Astrocyte (in vitro differentiated cells and primary cell): ENCODE data around the gene PTK7. TPM values are rescaled to one million over a fixed set of nuclear protein-coding genes. Genes with fewer than 3 reads are reported as not detected.

Experiments
- DNase-seq: peaks from one replicate; pipeline ENCODE4 v3.0.0-alpha.2; 2010; ENCODE audit warnings: low read depth
- FAIRE-seq: peaks from 2 replicates; lab custom pipeline; 2011; peaks lifted over from hg19 to GRCh38; lab: Jason Lieb, UNC
- H2AFZ ChIP-seq: 2 replicates; pipeline ENCODE4 v1.6.0; 2012; ENCODE audit warnings: low read depth, low read length, inconsistent platforms
- H3K27ac ChIP-seq: 2 replicates; pipeline ENCODE4 v1.5.1; 2011; ENCODE audit warnings: low read depth, low read length, inconsistent platforms
- H3K27me3 ChIP-seq: 2 replicates; pipeline ENCODE4 v1.6.0; 2011; ENCODE audit warnings: low read length, inconsistent platforms; ENCODE audit not compliant: insufficient read depth
- H3K36me3 ChIP-seq: 2 replicates; pipeline ENCODE4 v1.5.1; 2011; ENCODE audit warnings: low read length, inconsistent platforms; ENCODE audit not compliant: insufficient read depth
- H3K4me1 ChIP-seq: 2 replicates; pipeline ENCODE4 v1.5.1; 2011; ENCODE audit warnings: low read length, inconsistent platforms; ENCODE audit not compliant: insufficient read depth
- H3K4me2 ChIP-seq: 2 replicates; pipeline ENCODE4 v1.6.0; 2012; ENCODE audit warnings: low read length, inconsistent platforms
- H3K4me3 ChIP-seq: 2 replicates; pipeline ENCODE4 v1.5.1; 2011; ENCODE audit warnings: low read depth, mild to moderate bottlenecking, low read length, inconsistent platforms; ENCODE audit not compliant: insufficient read depth
- H3K79me2 ChIP-seq: 2 replicates; pipeline ENCODE4 v1.6.0; 2012; ENCODE audit warnings: mild to moderate bottlenecking, low read length, inconsistent platforms; ENCODE audit not compliant: insufficient read depth
- H3K9ac ChIP-seq: 2 replicates; pipeline ENCODE4 v1.6.0; 2012; ENCODE audit warnings: mild to moderate bottlenecking, low read length, inconsistent platforms
- H3K9me3 ChIP-seq: 2 replicates; pipeline ENCODE4 v1.5.1; 2012; ENCODE audit warnings: low read depth, mild to moderate bottlenecking, low read length, inconsistent platforms; ENCODE audit not compliant: insufficient read depth
- H4K20me1 ChIP-seq: 2 replicates; pipeline ENCODE4 v1.6.0; 2012; ENCODE audit warnings: low read length, inconsistent platforms; ENCODE audit not compliant: insufficient read depth
- H3K27ac Mint-ChIP-seq: one replicate; pipeline ENCODE4 v1.8.0; 2021; ENCODE audit warnings: mild to moderate bottlenecking, mixed read lengths; ENCODE audit not compliant: unreplicated experiment
- H3K27me3 Mint-ChIP-seq: one replicate; pipeline ENCODE4 v1.8.0; 2021; ENCODE audit warnings: low read depth, mixed read lengths; ENCODE audit not compliant: unreplicated experiment
- H3K36me3 Mint-ChIP-seq: one replicate; pipeline ENCODE4 v1.8.0; 2021; ENCODE audit warnings: low read depth, mixed read lengths; ENCODE audit not compliant: unreplicated experiment
- H3K4me1 Mint-ChIP-seq: one replicate; pipeline ENCODE4 v1.8.0; 2021; ENCODE audit warnings: low read depth, mixed read lengths; ENCODE audit not compliant: unreplicated experiment
- H3K4me3 Mint-ChIP-seq: one replicate; pipeline ENCODE4 v1.8.0; 2021; ENCODE audit warnings: mild to moderate bottlenecking, moderate library complexity, mixed read lengths; ENCODE audit not compliant: unreplicated experiment
- H3K9me3 Mint-ChIP-seq: one replicate; pipeline ENCODE4 v1.8.0; 2021; ENCODE audit warnings: mild to moderate bottlenecking, mixed read lengths; ENCODE audit not compliant: unreplicated experiment
- CTCF ChIP-seq: IDR thresholded peaks from 2 replicates; pipeline ENCODE4 v1.5.1; 2011; ENCODE audit warnings: low read depth, mild to moderate bottlenecking, inconsistent platforms, low read length, moderate library complexity; ENCODE audit not compliant: insufficient read depth
- EZH2 ChIP-seq: IDR thresholded peaks from 2 replicates; pipeline ENCODE4 v1.6.1; 2012; ENCODE audit warnings: mild to moderate bottlenecking, low read length, inconsistent platforms; ENCODE audit not compliant: insufficient read depth
- total RNA-seq: library from RNA; stranded (reverse); gene quantifications from 2 replicates; pipeline ENCODE4 v1.2.1, GENCODE V29; 2021

The PTK7 gene
- total RNA-seq, 1 donor from 2014 or later: 506 TPM

- H3K9me3 ChIP-seq: no peaks in the 10 kb centered on the region
- H3K36me3 ChIP-seq: no peaks in the 10 kb centered on the region
- Mint-ChIP-seq H3K4me1 (peaks cover 83% of the 10 kb centered on the region), H3K27ac (peak overlapping the region; percentile 99), H3K4me3 (peak overlapping the region; percentile 66), H3K27me3 (no peaks in the 10 kb centered on the region), H3K9me3 (no peaks in the 10 kb centered on the region), H3K36me3 (peaks cover 9% of the 10 kb centered on the region)
- H2AFZ ChIP-seq: no peak overlapping the region
- H3K79me2 ChIP-seq: peaks cover 87% of the 10 kb centered on the region
- H3K27ac ChIP-seq: peak overlapping the region; percentile 100
- H3K4me3 ChIP-seq: peak overlapping the region; percentile 34
- peaks cover 90% of the 10 kb centered on the region for H3K4me1 ChIP-seq
- H3K27me3 ChIP-seq: no peaks in the 10 kb centered on the region
- H4K20me1 ChIP-seq: peaks cover 8% of the 10 kb centered on the region
- peak overlapping the region; percentile 69 for H3K4me2 ChIP-seq
- TF ChIP-seq EZH2: no peak
- no peak for TF ChIP-seq CTCF
- FAIRE-seq: no peak
- DNase-seq: peak; percentile 95
- peak overlapping the region; percentile 88 for H3K9ac ChIP-seq
Measured at GRCh38 chr6:43125119-43125518, 49.0 kb downstream of the PTK7 start.

- H3K4me3 ChIP-seq: peak overlapping the region; percentile 34
- H4K20me1 ChIP-seq: peaks cover 12% of the 10 kb centered on the region
- peaks cover 83% of the 10 kb centered on the region for H3K4me1 Mint-ChIP-seq
- no peaks in the 10 kb centered on the region for H3K27me3 ChIP-seq
- H2AFZ ChIP-seq: no peak overlapping the region
- peak overlapping the region; percentile 66 for H3K4me3 Mint-ChIP-seq
- H3K27ac Mint-ChIP-seq: peak overlapping the region; percentile 99
- H3K9me3 Mint-ChIP-seq: no peaks in the 10 kb centered on the region
- H3K27ac ChIP-seq: peak overlapping the region; percentile 100
- no peak for DNase-seq
- peaks cover 87% of the 10 kb centered on the region for H3K79me2 ChIP-seq
- no peak for FAIRE-seq
- H3K36me3 Mint-ChIP-seq: peaks cover 9% of the 10 kb centered on the region
- TF ChIP-seq CTCF (no peak), EZH2 (no peak)
- H3K4me1 ChIP-seq: peaks cover 86% of the 10 kb centered on the region
- no peaks in the 10 kb centered on the region for H3K9me3 ChIP-seq
- peak overlapping the region; percentile 69 for H3K4me2 ChIP-seq
- no peaks in the 10 kb centered on the region for H3K27me3 Mint-ChIP-seq
- peaks cover 1% of the 10 kb centered on the region for H3K36me3 ChIP-seq
- peak overlapping the region; percentile 84 for H3K9ac ChIP-seq
Measured at GRCh38 chr6:43125555-43125954, 49.4 kb downstream of the PTK7 start.

- H3K9me3 ChIP-seq: no peaks in the 10 kb centered on the region
- H2AFZ ChIP-seq: no peak overlapping the region
- Mint-ChIP-seq H3K27me3 (no peaks in the 10 kb centered on the region), H3K27ac (peak overlapping the region; percentile 99), H3K9me3 (no peaks in the 10 kb centered on the region), H3K36me3 (peaks cover 21% of the 10 kb centered on the region), H3K4me3 (no peak overlapping the region), H3K4me1 (peaks cover 80% of the 10 kb centered on the region)
- H3K9ac ChIP-seq: no peak overlapping the region
- peaks cover 70% of the 10 kb centered on the region for H3K4me1 ChIP-seq
- H4K20me1 ChIP-seq: peaks cover 23% of the 10 kb centered on the region
- DNase-seq: no peak
- H3K79me2 ChIP-seq: peaks cover 83% of the 10 kb centered on the region
- peaks cover 9% of the 10 kb centered on the region for H3K36me3 ChIP-seq
- TF ChIP-seq EZH2 (no peak), CTCF (no peak)
- no peaks in the 10 kb centered on the region for H3K27me3 ChIP-seq
- H3K4me2 ChIP-seq: no peak overlapping the region
- FAIRE-seq: no peak
- H3K27ac ChIP-seq: peak overlapping the region; percentile 100
- H3K4me3 ChIP-seq: no peak overlapping the region
Measured at GRCh38 chr6:43127180-43127579, 51.1 kb downstream of the PTK7 start.
